Eye (tissue), 1 donor: Measurements from ENCODE around the gene PTS.

Experiments
- DNase-seq: peaks from one replicate; pipeline ENCODE4 v3.0.0-alpha.2; 2015

The PTS gene

DNA sequence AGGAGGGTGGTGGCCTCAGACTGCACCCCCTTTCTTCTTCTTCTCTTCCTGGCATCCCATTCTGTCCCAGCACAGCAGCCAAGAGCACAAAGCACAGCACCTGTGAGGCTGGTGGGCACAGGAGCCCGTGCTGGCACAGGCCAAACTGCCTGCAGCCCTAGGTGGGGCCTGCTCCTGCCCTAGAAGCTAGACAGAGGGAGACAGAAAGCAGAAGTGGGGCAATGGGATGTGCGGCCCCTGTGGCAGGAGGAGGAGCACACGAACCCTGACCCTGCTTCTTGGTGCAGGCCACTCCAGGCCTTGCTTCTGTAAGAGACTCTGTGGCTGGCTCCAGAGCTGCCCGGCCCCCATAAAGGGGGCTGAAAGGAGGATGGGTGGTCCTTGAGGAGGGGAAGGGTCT lies 3.9 kb upstream of the PTS start:
- DNase-seq, result no peak

- DNase-seq, result no peak
Measured at GRCh38 chr11:112223121-112223520, 3.1 kb upstream of the PTS start.

DNA sequence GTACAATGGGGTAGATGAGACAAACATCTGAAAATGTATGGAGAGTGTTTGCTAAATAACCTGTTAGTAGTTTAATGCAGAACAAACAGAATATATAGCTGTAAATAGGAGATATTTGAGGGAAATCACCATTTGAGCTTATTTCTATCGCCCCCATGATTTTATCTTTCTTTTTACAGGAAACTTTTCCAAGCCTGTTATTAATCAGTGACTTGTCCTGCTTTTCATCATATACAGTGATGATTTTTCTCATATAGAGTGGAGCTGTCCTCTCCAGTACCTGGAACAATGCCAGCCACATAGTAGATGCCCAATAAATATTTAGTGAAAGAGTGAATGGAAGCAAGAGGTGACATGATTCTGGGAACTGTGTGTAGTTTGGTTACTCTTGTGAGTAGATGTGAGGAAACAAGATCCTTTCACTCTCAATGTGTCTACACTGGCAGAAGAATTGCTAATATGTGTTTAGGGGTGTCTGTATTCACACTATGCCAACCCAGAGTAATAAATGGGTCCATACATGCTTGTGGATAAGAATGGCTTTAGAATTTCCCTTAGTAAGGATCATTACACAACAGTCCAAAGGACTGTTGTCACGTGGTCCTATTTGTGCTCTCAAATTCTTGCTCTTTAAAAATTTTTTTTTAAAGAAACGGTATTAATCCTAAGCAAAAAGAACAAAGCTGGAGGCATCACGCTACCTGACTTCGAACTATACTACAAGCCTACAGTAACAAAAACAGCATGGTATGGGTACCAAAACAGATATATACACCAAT lies 2.3 kb upstream of the PTS start:
- DNase-seq, result no peak

GRCh38 chr11:112225753-112226061 lies 521 bp upstream of the PTS start:
- DNase-seq, result no peak

- no peak for DNase-seq
Measured at GRCh38 chr11:112226831-112227401, 688 bp downstream of the PTS start.

- DNase-seq, result no peak
Measured at GRCh38 chr11:112227471-112227870, 1.2 kb downstream of the PTS start.

DNA sequence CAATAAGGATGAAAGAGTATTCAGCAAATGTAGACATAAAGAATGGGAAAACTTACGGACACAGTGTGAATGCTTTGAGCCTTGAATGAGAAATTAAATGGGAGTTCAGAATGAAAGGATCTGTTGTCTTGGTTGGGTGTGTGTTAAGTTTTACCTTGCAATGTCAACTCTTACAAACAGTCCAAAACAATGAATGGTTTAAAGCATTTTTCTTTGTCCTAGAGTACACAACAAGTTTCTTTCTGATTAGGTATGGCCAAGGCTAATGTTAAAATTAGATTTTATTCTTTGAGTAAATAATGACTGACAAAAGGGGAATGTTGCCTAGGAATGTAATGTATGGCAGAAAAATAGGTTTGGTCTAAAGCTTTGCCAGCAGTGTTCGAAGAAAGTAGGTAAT lies 2.5 kb downstream of the PTS start:
- no peak for DNase-seq

DNA sequence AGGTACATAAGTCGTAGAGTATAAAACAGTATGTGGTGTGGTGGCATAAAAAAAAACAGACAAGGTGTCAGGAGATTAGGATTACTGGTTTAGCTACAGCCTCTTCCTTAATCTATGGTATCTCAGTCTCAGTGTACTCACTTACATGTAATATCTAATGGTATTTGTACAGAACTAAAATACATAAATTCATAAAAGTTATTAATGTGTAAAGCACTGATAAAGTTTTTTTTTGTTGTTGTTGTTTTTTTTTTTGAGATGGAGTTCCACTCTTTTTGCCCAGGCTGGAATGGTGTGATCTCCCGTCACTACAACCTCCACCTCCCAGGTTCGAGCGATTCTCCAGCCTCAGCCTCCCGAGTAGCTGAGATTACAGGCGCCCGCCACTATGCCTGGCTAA lies 2.9 kb downstream of the PTS start:
- no peak for DNase-seq

DNA sequence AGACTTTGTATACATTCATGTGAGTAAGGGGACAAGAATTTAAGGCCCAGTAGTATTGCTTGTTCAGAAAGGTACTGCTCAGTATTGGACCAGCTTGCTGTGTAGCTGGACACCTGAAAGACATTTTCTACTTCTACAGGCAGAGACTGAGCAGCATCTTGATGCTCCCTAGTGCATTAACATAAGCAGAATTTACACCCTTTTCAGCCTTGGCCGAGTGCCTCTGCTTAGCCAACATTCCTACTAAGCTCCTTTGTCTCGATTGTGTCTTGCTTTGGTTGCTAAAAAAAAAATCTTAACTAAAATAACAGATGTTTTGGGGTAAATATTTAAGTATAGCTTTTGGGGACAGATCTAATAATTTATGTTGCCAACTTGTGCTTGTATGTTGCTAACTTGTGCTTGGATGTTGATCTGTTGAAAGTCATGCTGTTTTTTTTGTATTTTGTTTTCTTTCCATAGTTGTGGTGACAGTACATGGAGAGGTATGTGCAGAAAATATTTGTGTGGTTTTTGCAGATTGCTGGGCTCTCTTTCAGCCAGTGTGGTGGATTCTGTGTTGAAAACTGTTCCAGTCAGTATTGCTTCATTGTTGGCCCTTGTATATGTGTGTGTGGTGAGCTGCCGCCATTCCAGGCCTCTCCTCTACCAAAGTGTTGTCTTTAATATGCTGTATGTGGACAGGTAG lies 3.7 kb downstream of the PTS start:
- DNase-seq, result no peak

GRCh38 chr11:112231952-112232351 lies 5.7 kb downstream of the PTS start:
- no peak for DNase-seq

DNA sequence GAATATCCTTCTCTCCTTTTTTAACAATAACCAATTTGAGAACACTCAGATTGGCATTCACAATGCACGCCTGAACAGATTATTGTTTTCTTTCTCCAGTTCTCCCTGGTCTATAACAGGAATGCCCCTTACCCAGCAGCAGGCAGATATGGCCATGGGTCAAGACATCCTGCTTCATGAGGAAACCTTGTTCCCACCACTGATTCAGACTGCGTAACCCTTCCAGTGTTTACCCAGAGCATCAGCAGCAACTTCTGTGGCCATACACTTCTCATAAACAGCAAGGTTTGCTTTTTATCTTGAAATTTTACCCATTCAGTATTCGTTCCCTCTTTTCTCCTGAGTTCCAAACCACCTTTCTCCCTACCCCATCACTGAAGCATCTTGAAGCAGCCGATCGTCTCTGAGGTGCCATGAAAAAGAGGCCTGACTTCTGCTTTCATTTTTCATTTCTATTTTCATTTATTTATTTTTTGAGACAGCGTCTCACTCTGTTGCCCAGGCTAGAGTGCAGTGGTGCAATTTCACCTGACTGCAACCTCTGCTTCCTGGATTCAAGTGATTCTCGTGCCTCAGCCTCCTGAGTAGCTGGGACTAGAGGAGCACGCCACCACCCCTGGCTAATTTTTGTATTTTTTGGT lies 9.6 kb downstream of the PTS start:
- DNase-seq, result no peak

DNA sequence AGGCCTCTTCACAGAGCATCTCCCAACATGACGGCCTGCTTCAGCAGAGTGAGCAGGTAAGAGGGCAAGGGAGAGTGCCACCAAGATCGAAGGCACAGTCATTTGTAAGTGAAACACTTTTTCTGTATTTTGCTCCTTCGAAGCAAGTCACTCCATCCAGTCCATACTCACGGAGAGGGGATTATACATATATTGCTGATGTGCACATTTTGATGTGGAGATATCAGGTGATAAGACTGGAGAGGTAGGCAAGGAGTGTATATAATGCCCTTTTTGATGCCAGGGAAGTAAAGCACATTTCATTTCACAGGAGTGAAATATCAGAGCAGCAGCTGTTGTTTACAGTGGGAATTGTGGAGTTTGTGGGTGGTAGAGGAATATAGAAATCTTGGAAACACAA lies 11.2 kb downstream of the PTS start:
- no peak for DNase-seq

GRCh38 chr11:112238041-112238440 lies 11.8 kb downstream of the PTS start:
- no peak for DNase-seq

DNA sequence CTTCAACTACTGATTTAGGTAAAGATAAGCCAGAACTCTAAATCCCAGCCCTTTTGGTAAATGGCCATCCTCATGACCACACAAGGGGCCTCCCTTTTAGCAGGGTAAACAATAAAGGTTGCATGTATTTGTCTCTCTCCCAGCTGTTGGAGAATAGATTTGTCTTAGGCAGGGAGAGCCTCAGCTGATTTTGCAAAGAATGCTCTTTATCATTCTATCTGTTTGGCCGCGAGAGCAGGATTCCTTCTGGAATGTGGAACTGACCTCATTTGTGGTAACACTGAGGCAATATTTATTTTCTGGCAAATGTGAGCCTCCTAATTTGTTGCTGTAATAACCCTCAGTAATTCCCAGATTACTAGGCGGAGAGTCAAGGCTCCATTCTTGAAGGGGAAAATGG lies 15.3 kb downstream of the PTS start:
- no peak for DNase-seq

DNA sequence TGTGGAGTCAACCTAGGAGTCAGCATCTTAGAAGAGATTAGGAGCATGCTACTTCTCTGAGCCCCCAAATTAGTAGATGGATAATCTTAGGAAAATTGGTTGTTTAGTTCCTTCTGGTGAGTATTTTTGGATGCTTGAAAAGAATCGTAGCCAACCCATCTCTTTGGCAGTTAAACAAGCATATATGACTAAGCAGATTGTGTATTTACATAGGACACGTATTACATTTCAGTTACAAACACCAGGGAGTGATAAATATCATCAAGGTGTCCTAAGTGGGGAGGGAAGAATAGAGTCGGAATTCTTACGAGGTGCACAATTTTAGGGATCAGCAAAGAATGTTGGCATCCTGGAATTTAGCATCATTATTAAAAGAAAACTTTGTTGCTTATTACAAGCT lies 21.0 kb downstream of the PTS start:
- DNase-seq, result no peak

GRCh38 chr11:112248201-112248600 lies 22.0 kb downstream of the PTS start:
- DNase-seq, result no peak

DNA sequence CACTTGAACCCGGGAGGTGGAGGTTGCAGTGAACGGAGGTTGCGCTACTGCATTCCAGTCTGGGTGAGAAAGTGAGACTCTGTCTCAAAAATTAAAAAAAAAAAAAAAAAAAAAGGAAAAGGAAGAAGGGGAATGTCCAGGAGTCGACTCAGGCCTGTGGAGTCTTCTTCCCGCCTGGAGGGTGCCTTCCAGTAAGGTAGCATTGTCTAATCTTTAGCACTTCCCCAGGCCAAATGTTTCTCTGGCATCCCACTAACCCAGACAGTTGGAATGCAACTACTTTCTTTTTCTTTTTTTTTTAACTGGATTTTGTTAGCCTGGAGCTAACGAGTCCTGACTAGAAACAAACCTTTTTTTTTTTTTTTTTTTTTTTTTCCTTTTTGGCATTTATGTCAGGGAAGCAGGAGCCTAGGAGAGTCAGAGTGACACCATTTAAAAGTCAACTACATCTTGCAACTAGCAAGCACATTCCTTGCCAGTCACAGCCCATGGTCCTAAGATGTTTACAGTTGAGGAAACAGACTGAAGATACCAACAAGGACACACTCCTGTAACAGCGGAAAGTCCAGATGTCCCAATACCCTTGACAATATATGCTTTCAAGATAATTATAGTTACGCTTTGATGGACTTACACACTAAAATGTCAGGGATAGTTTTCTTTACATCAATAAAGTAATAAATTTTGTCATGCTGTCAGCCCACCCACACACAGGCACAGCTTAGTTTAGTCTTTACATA lies 23.8 kb downstream of the PTS start:
- DNase-seq, result peak; percentile 53

DNA sequence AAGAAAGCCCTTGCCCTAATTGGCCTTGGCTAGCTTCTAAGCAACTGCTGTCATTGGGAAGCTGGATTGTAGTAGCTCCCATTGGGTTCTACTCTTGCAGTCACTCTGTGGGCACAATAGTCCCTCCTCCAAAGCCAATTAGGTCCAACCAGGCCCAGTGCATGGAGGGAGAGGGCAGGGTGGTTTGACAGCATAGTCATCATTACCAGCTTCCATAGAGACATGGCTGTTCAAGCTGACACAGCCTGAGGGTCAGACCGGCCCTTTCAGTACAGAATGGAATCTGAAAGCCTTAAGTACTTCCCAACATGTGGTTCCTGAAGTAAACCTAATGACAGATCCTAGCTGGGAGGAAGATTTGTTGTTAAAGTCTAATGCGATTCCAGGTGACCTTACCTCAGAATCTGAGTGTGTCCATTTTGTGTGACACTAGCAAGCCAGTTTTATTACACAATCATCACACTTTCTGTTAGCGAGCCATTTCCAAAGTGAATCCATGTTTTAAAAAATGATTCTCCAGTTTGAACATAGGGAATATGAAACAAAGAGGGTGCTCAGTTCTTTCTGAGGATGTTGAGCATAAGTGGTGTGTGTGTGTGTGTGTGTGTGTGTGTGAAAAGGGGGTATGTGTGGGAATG lies 27.5 kb downstream of the PTS start:
- DNase-seq, result no peak

- peak; percentile 73 for DNase-seq
Measured at GRCh38 chr11:112255067-112255720, 29.0 kb downstream of the PTS start.

GRCh38 chr11:112260490-112260889 lies 34.3 kb downstream of the PTS start, which contains the start of gene PLET1:
TSS of gene PLET1 (minus strand) at chr11:112260860. CDS start at chr11:112260589, 271 bp downstream.
- DNase-seq, result no peak

- DNase-seq, result no peak
Measured at GRCh38 chr11:112265659-112266409, 39.6 kb downstream of the PTS start.
